GM23338 (cell line): ENCODE measurements around the gene GPR137C. TPM values are rescaled to one million over a fixed set of nuclear protein-coding genes. Genes with fewer than 3 reads are reported as not detected.

ENCODE experiments used
- ATAC-seq: fragments of 200-7000 bp; cut with Tn5 transposase; 3 replicates; pipeline ENCODE4 v1.9.1; 2020
- DNase-seq: peaks from one replicate; pipeline ENCODE4 v3.0.0-alpha.2; 2015; ENCODE audit warnings: low spot score
- H2AFZ ChIP-seq: fragments of 200-600 bp; sonication (generic); 2 replicates; pipeline ENCODE4 v1.8.0; 2016; ENCODE audit warnings: antibody characterized with exemption, mild to moderate bottlenecking, moderate library complexity
- H3F3A ChIP-seq: fragments of 200-600 bp; sonication (generic); replicated peaks from 2 replicates; pipeline ENCODE4 v1.8.0; 2017; ENCODE audit warnings: antibody characterized with exemption, mixed run types, low read depth
- H3K27ac ChIP-seq: fragments of 200-600 bp; sonication (generic); 2 replicates; pipeline ENCODE4 v1.6.1; 2016; ENCODE audit warnings: low read depth
- H3K27me3 ChIP-seq: fragments of 200-600 bp; sonication (generic); 2 replicates; pipeline ENCODE4 v1.8.0; 2016; ENCODE audit warnings: mild to moderate bottlenecking, mixed run types, moderate library complexity; ENCODE audit not compliant: insufficient read depth
- H3K36me3 ChIP-seq: fragments of 200-600 bp; sonication (generic); 2 replicates; pipeline ENCODE4 v1.8.0; 2016; ENCODE audit warnings: mild to moderate bottlenecking; ENCODE audit not compliant: insufficient read depth
- H3K4me1 ChIP-seq: fragments of 200-600 bp; sonication (generic); 2 replicates; pipeline ENCODE4 v1.8.0; 2016; ENCODE audit warnings: mild to moderate bottlenecking, moderate library complexity; ENCODE audit not compliant: insufficient read depth
- H3K4me2 ChIP-seq: fragments of 200-600 bp; sonication (generic); 2 replicates; pipeline ENCODE4 v1.7.1; 2017; ENCODE audit warnings: mixed run types
- H3K4me3 ChIP-seq: fragments of 200-600 bp; sonication (generic); 2 replicates; pipeline ENCODE4 v1.6.1; 2016; ENCODE audit warnings: mixed run types
- H3K79me2 ChIP-seq: fragments of 200-600 bp; sonication (generic); replicated peaks from 2 replicates; pipeline ENCODE4 v1.8.0; 2017; ENCODE audit warnings: mild to moderate bottlenecking; ENCODE audit not compliant: insufficient read depth
- H3K9me2 ChIP-seq: fragments of 200-600 bp; sonication (generic); 2 replicates; pipeline ENCODE4 v1.8.0; 2017; ENCODE audit not compliant: insufficient read depth
- H4K20me1 ChIP-seq: fragments of 200-600 bp; sonication (generic); replicated peaks from 2 replicates; pipeline ENCODE4 v1.8.0; 2017; ENCODE audit warnings: mild to moderate bottlenecking; ENCODE audit not compliant: insufficient read depth
- H3K27ac Mint-ChIP-seq: 2 replicates; pipeline ENCODE4 v1.8.0; 2020; ENCODE audit warnings: inconsistent platforms, mild to moderate bottlenecking, moderate library complexity, mixed read lengths
- H3K27me3 Mint-ChIP-seq: 3 replicates; pipeline ENCODE4 v1.8.0; 2022; ENCODE audit warnings: low read depth, mild to moderate bottlenecking, moderate library complexity, mixed read lengths, inconsistent platforms; ENCODE audit not compliant: insufficient read depth, poor library complexity
- H3K36me3 Mint-ChIP-seq: 3 replicates; pipeline ENCODE4 v1.8.0; 2021; ENCODE audit warnings: low read depth, mild to moderate bottlenecking, inconsistent platforms, moderate library complexity, mixed read lengths
- H3K4me1 Mint-ChIP-seq: 3 replicates; pipeline ENCODE4 v1.8.0; 2020; ENCODE audit warnings: mild to moderate bottlenecking, inconsistent platforms, mixed read lengths
- H3K4me3 Mint-ChIP-seq: 3 replicates; pipeline ENCODE4 v1.8.0; 2021; ENCODE audit warnings: moderate library complexity, mild to moderate bottlenecking, inconsistent platforms, mixed read lengths
- H3K9me3 Mint-ChIP-seq: 3 replicates; pipeline ENCODE4 v1.8.0; 2020; ENCODE audit warnings: moderate library complexity, mild to moderate bottlenecking, inconsistent platforms, mixed read lengths
- CREB1 ChIP-seq: fragments of 250-450 bp; sonication (Bioruptor Pico); IDR thresholded peaks from 2 replicates; pipeline ENCODE4 v1.5.0; 2020; ENCODE audit warnings: low read depth, mild to moderate bottlenecking, moderate library complexity
- ETS1 ChIP-seq: IDR thresholded peaks from 2 replicates; pipeline ENCODE4 v1.6.1; 2016; ENCODE audit warnings: antibody characterized with exemption
- EZH2 ChIP-seq: fragments of 200-600 bp; sonication (generic); IDR thresholded peaks from one replicate; pipeline ENCODE4 v1.8.0; 2017; ENCODE audit warnings: antibody characterized with exemption, mild to moderate bottlenecking, low read depth; ENCODE audit not compliant: unreplicated experiment
- EZH2phosphoT487 ChIP-seq: fragments of 200-600 bp; sonication (generic); IDR thresholded peaks from one replicate; pipeline ENCODE4 v1.8.1; 2018; ENCODE audit warnings: antibody characterized with exemption; ENCODE audit not compliant: unreplicated experiment
- JUNB ChIP-seq: IDR thresholded peaks from one replicate; pipeline ENCODE4 v1.6.1; 2016; ENCODE audit warnings: antibody characterized with exemption; ENCODE audit not compliant: unreplicated experiment
- NANOG ChIP-seq: IDR thresholded peaks from 2 replicates; pipeline ENCODE4 v1.6.1; 2016; ENCODE audit warnings: antibody characterized with exemption, borderline replicate concordance
- POLR2AphosphoS5 ChIP-seq: IDR thresholded peaks from 2 replicates; pipeline ENCODE4 v1.6.1; 2016; ENCODE audit warnings: antibody characterized with exemption, low read depth
- REST ChIP-seq: IDR thresholded peaks from one replicate; pipeline ENCODE4 v1.6.1; 2018; ENCODE audit warnings: antibody characterized with exemption; ENCODE audit not compliant: unreplicated experiment
- STAT1 ChIP-seq: IDR thresholded peaks from one replicate; pipeline ENCODE4 v1.6.1; 2016; ENCODE audit warnings: antibody characterized with exemption; ENCODE audit not compliant: unreplicated experiment
- ZNF114 ChIP-seq: fragments of 250-450 bp; sonication (Bioruptor Pico); IDR thresholded peaks from 2 replicates; pipeline ENCODE4 v1.5.0; 2020; ENCODE audit warnings: mild to moderate bottlenecking, moderate library complexity
- ZNF331 ChIP-seq: fragments of 250-450 bp; sonication (Bioruptor Pico); IDR thresholded peaks from 2 replicates; pipeline ENCODE4 v1.5.0; 2020; ENCODE audit warnings: low read depth, mild to moderate bottlenecking, moderate library complexity
- ZNF462 ChIP-seq: fragments of 250-450 bp; sonication (Bioruptor Pico); IDR thresholded peaks from 2 replicates; pipeline ENCODE4 v1.5.0; 2020; ENCODE audit warnings: mild to moderate bottlenecking, moderate library complexity
- polyA plus RNA-seq: library from polyadenylated mRNA; unstranded; fragments of >200 nt; fragmentation: Nextera tagmentation; extraction: Ambion mirVana; gene quantifications from 2 replicates; pipeline ENCODE4 v1.2.1, GENCODE V29; 2016
- total RNA-seq: library from RNA; depleted of rRNA; stranded (reverse); fragments of >200 nt; shearing (Covaris generic); gene quantifications from 2 replicates; pipeline ENCODE4 v1.2.3, GENCODE V29; 2014

GPR137C gene
- total and polyA plus RNA-seq, 2 experiments from 2014 or later = 2.2 to 5.2 TPM

GRCh38 chr14:52596320-52596719 lies 43.7 kb downstream of the GPR137C start:
- Histone ChIP-seq H3K9me2 (0 out of 2 replicates have a peak, but pooled peaks cover 7% of the 10 kb centered on the region), H3K4me1 (0 out of 2 replicates have a peak, but pooled peaks cover 2% of the 10 kb centered on the region), H3K27me3 (no peaks in the 10 kb centered on the region), H3K79me2 (no peaks in the 10 kb centered on the region), H3K36me3 (no peaks in the 10 kb centered on the region), H3K4me2 (0 out of 2 replicates have a peak overlapping the region, but pooled peaks have one; percentile 35), H2AFZ (no peak overlapping the region), H3K27ac (no peak overlapping the region), H3F3A (no peaks in the 10 kb centered on the region), H4K20me1 (no peaks in the 10 kb centered on the region), H3K4me3 (no peak overlapping the region)
- Mint-ChIP-seq H3K36me3 (peaks cover 15% of the 10 kb centered on the region), H3K27ac (no peak overlapping the region), H3K9me3 (peaks cover 17% of the 10 kb centered on the region), H3K4me3 (no peak overlapping the region), H3K4me1 (peaks cover 2% of the 10 kb centered on the region; the same call in 2 of the 3 replicates), H3K27me3 (no peaks in the 10 kb centered on the region)
- no peak for TF ChIP-seq ZNF331
- no peak for TF ChIP-seq POLR2AphosphoS5
- no peak for TF ChIP-seq ZNF462 (CRISPR knock-in tag)
- no peak for TF ChIP-seq ETS1
- TF ChIP-seq REST = no peak
- no peak for TF ChIP-seq EZH2phosphoT487
- no peak for TF ChIP-seq NANOG
- TF ChIP-seq JUNB = no peak
- TF ChIP-seq ZNF114 (CRISPR knock-in tag) = no peak
- TF ChIP-seq CREB1 (CRISPR knock-in tag) = no peak
- TF ChIP-seq EZH2 = no peak
- no peak for TF ChIP-seq STAT1
- peak; percentile 73 for DNase-seq
- ATAC-seq = peak; percentile 87
